ENCODE data around the gene HSD17B12.

DNA sequence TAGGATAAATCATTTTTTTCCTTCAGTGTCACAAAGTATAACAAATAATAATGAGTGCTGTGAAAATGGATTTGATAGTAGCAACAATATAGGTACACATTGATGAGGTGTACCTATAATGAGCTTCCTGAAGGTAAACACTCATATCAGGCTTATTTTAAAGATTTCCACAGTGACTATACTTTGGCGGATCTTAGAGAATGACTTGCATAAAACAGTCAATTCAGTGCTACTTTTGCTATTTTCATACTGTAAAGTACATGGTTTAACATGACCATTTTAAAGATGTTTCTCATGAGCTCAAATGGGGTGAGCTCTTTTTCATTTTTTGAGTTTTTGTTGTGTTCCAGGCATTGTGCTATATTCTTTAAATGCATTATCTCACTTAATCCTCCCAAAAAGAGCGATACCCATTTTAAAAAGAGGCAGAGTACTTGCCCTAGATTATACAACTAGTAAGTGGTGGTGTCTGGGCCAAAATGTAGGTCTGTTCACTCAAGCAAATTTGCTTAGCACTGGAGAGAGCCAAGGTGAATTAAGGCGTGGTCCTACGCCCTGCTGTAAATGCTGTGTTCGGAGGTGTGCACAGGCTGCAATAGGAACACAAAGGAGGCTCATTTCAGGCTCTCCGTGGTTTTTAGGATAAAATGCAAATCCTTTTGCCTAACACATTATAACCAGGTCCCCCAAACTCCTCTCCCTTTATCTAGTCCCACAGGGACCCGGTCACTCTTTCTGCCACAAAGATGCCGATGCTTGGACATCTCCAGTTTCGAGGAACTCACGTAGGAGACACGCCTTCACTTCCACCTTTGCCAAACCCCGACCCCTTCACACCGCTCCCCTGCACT, 199.5 kb downstream of the HSD17B12 start:
- TF ChIP-seq, protein P1, sequence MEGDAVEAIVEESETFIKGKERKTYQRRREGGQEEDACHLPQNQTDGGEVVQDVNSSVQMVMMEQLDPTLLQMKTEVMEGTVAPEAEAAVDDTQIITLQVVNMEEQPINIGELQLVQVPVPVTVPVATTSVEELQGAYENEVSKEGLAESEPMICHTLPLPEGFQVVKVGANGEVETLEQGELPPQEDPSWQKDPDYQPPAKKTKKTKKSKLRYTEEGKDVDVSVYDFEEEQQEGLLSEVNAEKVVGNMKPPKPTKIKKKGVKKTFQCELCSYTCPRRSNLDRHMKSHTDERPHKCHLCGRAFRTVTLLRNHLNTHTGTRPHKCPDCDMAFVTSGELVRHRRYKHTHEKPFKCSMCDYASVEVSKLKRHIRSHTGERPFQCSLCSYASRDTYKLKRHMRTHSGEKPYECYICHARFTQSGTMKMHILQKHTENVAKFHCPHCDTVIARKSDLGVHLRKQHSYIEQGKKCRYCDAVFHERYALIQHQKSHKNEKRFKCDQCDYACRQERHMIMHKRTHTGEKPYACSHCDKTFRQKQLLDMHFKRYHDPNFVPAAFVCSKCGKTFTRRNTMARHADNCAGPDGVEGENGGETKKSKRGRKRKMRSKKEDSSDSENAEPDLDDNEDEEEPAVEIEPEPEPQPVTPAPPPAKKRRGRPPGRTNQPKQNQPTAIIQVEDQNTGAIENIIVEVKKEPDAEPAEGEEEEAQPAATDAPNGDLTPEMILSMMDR (IDR thresholded peaks at IDR 0.05; ENCODE audit: poor library complexity), result no peak
- no peak for TF ChIP-seq EZH2 (IDR thresholded peaks at IDR 0.05; ENCODE audit: borderline replicate concordance)
